Tongue (tissue), 2 donors: ENCODE measurements around the gene SPACA9. TPM values are rescaled to one million over a fixed set of nuclear protein-coding genes. Genes with fewer than 3 reads are reported as not detected.

Experiments used
- DNase-seq: peaks from one replicate; pipeline ENCODE4 v3.0.0-alpha.2; 2015
- total RNA-seq: library from RNA; depleted of rRNA; stranded (reverse); fragments of >200 nt; gene quantifications from one replicate; pipeline ENCODE4 v1.2.3, GENCODE V29; 2014

Gene SPACA9
- total RNA-seq = 3.8 TPM

GRCh38 chr9:132878695-132879456, at the start of gene SPACA9:
Gene SPACA9, plus strand, starts transcription at chr9:132878898. Its CDS starts 5,050 bp downstream, at chr9:132883948.
- peak; percentile 82 for DNase-seq

GRCh38 chr9:132832171-132832881, 46.4 kb upstream of the SPACA9 start:
- no peak for DNase-seq

GRCh38 chr9:132833550-132834121, 45.1 kb upstream of the SPACA9 start:
- DNase-seq = peak; percentile 48

- no peak for DNase-seq
Measured at GRCh38 chr9:132834343-132834742, 44.4 kb upstream of the SPACA9 start.

GRCh38 chr9:132837501-132838286, 41.0 kb upstream of the SPACA9 start:
- DNase-seq = no peak

GRCh38 chr9:132838291-132838690, 40.4 kb upstream of the SPACA9 start:
- DNase-seq = no peak

DNA sequence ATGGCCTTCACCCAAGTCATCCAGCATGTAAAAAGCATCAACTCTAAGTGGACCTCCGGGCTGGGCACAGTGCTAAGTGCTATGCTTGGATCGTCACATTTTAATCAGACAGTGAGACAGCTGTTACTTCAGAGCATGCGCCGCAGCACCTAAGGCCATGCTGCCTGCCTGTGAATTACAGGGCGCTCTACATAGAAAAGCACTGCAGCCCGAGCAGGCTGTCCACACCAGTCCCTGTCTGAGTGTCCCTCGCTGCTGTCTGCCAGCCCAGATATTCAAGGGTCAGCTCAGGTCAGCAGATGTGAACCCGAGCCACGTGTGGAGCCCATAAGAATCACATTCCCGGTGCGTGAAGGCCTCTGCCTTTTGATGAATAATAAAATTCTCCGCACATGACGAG, 37.7 kb upstream of the SPACA9 start:
- no peak for DNase-seq

- no peak for DNase-seq
Measured at GRCh38 chr9:132842124-132843044, 36.3 kb upstream of the SPACA9 start.

GRCh38 chr9:132846109-132846917, 32.4 kb upstream of the SPACA9 start:
- no peak for DNase-seq

DNA sequence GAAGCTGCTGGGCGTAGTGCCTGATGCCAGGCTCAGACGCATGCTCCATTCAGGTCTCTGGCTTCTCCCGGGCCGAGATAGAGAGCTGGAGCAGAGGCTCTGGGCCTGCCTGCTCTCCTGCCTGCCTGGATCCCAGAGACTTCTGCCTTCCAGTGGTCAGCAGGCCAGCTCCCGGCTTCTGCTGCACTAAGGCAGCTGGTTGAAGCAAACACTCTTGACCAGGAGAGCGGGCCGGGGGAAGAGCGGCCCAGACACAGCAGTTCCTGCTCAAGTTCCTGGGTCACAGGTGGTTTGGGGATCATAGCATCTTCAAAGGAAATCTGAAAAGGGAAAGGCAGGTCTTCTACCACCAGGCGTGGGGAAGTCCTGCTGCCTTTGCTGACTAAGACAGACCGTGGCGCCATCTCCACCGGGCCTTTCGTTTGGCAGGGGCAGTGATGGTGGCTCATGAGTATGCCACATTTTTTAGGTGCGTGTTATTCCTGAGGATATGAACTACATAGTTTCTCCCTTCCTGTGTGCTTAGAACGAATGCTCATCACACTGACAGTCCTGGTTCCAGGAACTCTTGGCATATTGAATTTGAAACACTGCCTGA, 31.7 kb upstream of the SPACA9 start:
- no peak for DNase-seq

- peak; percentile 21 for DNase-seq
Measured at GRCh38 chr9:132849185-132849706, 29.5 kb upstream of the SPACA9 start.

DNA sequence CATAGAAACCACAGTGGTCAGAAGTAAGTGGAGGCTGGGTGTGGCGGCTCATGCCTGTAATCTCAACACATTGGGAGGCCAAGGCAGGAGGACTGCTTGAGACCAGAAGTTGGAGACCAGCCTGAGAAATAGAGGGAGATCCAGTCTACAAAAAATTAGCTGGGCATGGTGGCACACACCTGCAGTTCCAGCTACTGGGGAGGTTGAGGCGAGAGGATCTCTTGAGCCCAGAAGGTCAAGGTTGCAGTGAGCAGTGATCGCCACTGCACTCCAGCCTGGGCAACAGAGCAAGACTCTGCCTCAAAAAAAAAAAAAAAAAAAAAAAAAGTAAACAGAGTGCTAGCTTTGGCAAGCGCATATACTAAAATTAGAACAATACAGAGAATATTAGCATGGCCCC, 25.2 kb upstream of the SPACA9 start:
- no peak for DNase-seq

DNA sequence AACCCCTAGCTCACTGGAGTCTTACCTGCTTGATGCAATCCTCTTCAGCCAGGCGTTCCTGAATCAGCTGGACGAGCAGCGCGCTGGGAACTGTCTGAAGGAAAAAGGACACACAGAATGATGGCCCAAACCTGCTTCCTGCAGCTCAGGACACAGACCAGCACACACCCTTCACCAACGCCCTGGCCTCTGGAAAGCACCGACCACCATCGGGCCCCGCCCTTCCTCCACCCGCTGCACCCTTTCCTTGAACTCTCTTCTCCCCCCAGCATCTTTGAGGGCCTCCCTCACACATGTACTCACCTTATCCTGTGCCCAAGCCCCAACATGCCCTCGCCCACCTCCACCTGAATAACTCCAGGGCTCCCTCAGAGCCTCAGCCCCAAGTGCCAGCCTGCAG, 23.9 kb upstream of the SPACA9 start:
- no peak for DNase-seq

DNA sequence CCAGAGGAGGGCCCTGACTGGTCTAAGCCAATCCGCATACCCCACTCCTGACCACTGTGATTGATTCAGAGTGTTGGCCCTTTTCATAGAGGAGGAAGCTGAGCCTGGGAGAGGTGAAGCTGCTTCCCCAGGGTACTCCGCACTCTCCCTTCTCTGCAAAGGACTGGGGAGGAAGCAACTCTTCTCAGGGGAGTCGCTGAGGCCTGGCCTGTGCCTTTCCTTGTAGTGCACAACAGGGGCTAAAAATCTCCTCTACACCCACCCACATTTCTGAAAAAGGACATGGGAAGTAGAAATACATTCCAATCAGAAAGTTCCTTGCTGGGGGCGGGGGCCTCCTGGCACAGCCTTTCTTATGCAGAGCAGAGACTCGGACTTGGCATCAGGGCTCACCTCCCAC, 22.8 kb upstream of the SPACA9 start:
- DNase-seq = no peak

- DNase-seq = peak; percentile 50
Measured at GRCh38 chr9:132857031-132857430, 21.7 kb upstream of the SPACA9 start.

- DNase-seq = no peak
Measured at GRCh38 chr9:132857616-132858342, 20.9 kb upstream of the SPACA9 start.

DNA sequence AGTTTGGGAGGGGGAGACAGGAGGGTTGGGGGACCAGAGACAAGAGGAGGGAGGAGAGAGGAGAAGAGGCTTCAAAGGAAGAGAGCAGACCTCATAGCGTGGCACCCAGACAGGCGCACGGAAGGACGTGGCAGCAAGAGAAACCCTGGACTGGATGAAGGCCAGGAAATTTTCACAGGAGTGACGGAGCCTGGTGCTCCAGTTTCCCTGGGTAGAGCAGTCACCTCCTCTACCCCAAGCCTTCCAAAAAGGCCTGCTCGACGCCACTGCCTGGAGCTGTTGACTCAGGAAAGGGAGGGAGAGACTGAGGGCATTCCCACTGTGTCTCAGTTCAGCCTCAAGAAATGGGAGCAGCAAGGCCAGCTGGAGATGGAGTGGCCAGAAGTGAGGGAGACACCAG, 19.9 kb upstream of the SPACA9 start:
- DNase-seq = no peak

DNA sequence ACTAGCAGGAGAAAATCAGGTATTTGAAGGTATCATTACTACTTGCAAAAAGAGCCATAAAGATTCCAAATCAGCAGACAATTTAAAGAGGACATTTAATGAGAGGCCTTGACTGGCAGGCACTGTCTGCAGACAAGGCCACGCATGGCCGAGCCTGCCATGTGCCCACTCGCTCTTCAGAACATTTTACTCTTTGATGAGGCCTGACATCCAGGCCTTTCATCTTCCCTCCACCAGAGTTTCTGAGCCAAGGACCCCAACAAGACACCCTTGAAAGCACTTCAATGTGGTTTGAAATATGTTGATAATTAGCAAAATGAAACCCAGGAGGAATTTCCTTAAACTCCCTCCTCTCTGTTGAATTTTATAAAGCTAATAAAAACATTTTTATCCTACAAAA, 17.0 kb upstream of the SPACA9 start:
- DNase-seq = no peak

- DNase-seq = no peak
Measured at GRCh38 chr9:132862533-132862932, 16.2 kb upstream of the SPACA9 start.
